Calu3 (cell line): ENCODE results near the gene RAD51B. TPM values are rescaled to one million over a fixed set of nuclear protein-coding genes. Genes with fewer than 3 reads are reported as not detected.
"Not testable (repeated sequence)": the region's sequence is repeated elsewhere in the genome, so short reads cannot be mapped to it uniquely, and the experiment has no call there.

Experiments
- BruUV-seq: library from RNA; stranded (reverse); fragments of 400-500 nt; replicated peaks from 2 replicates; lab custom pipeline; 2021; lab: Mats Ljungman, UMichigan
- CTCF ChIA-PET: fragments of 300-600 bp; sonication (Branson Sonifier 250); formaldehyde crosslinking; loops from one replicate; lab custom pipeline; 2022; ENCODE audit warnings: antibody characterized with exemption; lab: Charles Lee
- DNase-seq: peaks from one replicate; pipeline ENCODE4 v3.0.0; 2022
- H3K27ac Mint-ChIP-seq: one replicate; pipeline ENCODE4 v1.8.0; 2022; ENCODE audit warnings: mixed read lengths; ENCODE audit not compliant: unreplicated experiment
- H3K27me3 Mint-ChIP-seq: one replicate; pipeline ENCODE4 v1.8.0; 2022; ENCODE audit warnings: mixed read lengths; ENCODE audit not compliant: unreplicated experiment
- H3K36me3 Mint-ChIP-seq: one replicate; pipeline ENCODE4 v1.8.0; 2022; ENCODE audit warnings: mild to moderate bottlenecking, moderate library complexity, mixed read lengths; ENCODE audit not compliant: insufficient read depth, unreplicated experiment
- H3K4me1 Mint-ChIP-seq: one replicate; pipeline ENCODE4 v1.8.0; 2022; ENCODE audit warnings: mild to moderate bottlenecking, low read depth, mixed read lengths; ENCODE audit not compliant: unreplicated experiment
- H3K4me3 Mint-ChIP-seq: one replicate; pipeline ENCODE4 v1.8.0; 2022; ENCODE audit warnings: mild to moderate bottlenecking, low read depth, moderate library complexity, mixed read lengths; ENCODE audit not compliant: unreplicated experiment
- H3K9me3 Mint-ChIP-seq: one replicate; pipeline ENCODE4 v1.8.0; 2022; ENCODE audit warnings: low read depth, mixed read lengths; ENCODE audit not compliant: unreplicated experiment
- intact Hi-C: fragments of 100-400 bp; cut with micrococcal nuclease; formaldehyde crosslinking; loops from one replicate; pipeline ENCODE4 v1.10.0; 2022; ENCODE audit not compliant: unreplicated experiment
- total RNA-seq: library from RNA; stranded (reverse); gene quantifications from 2 replicates; pipeline ENCODE4 v1.2.3, GENCODE V29; 2022
- TF ChIP-seq, protein P1 (sequence below): fragments of 200-600 bp; IDR thresholded peaks from one replicate; pipeline ENCODE4 v1.8.0; 2022; ENCODE audit warnings: antibody characterized with exemption; ENCODE audit not compliant: unreplicated experiment

RAD51B gene
- total RNA-seq, 1 experiment from 2014 or later, result 24.7 TPM

DNA sequence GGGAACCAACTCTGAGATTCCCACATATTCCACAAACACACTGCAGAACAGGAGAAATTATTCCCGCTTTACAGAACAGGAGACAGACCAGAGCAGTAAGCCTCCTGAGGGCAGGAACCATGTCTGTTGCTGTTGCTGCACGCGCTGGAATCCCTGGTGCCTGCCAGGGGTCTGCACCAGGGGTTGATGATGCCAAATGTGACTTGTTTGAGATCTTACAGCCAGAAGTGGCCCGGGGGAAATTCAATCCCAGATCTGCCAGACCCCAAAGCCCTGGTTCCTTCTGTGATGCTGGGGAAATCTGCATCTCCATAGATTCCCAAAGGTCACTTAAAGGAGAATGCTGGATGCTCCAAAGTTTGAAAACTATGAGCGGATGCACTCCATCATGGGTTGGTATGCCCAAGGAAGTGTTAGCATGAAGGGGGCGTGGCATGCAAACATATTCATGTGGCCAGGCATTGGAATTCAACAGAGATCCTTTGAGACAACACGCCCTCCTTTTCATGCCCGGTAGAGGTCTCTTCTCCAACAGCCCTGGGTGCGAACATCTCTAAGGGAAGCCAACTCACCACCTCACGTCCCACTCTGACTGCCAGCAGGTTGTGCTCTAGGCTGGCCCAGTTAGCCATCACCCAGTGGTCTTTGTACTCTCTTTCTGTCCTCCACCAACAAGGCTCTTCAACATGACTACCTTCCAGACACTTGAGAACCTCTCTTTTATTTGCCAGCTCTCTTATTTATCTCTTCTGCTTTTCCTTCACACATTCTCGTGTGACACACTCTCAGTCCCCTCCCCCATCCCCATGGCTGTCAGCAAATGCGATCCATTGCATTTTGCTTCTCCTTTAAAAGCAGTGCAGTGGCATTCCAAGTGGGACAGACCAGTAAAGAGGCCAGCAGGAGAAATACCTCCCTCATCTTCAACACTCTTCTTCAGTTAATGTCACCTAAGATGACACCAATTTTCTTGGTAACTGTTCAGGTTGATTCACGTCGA is 841.9 kb downstream of the RAD51B start:
- H3K4me3 Mint-ChIP-seq, result no peak overlapping the region
- DNase-seq, result no peak
- TF ChIP-seq, protein P1, sequence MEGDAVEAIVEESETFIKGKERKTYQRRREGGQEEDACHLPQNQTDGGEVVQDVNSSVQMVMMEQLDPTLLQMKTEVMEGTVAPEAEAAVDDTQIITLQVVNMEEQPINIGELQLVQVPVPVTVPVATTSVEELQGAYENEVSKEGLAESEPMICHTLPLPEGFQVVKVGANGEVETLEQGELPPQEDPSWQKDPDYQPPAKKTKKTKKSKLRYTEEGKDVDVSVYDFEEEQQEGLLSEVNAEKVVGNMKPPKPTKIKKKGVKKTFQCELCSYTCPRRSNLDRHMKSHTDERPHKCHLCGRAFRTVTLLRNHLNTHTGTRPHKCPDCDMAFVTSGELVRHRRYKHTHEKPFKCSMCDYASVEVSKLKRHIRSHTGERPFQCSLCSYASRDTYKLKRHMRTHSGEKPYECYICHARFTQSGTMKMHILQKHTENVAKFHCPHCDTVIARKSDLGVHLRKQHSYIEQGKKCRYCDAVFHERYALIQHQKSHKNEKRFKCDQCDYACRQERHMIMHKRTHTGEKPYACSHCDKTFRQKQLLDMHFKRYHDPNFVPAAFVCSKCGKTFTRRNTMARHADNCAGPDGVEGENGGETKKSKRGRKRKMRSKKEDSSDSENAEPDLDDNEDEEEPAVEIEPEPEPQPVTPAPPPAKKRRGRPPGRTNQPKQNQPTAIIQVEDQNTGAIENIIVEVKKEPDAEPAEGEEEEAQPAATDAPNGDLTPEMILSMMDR, result no peak
- no TSS peak for BruUV-seq
- H3K36me3 Mint-ChIP-seq, result no peaks in the 10 kb centered on the region
- no peaks in the 10 kb centered on the region for H3K9me3 Mint-ChIP-seq
- H3K27ac Mint-ChIP-seq, result no peak overlapping the region
- peaks cover 9% of the 10 kb centered on the region for H3K4me1 Mint-ChIP-seq
- intact Hi-C loops, result no loop called here
- CTCF ChIA-PET, result no interaction called here
- H3K27me3 Mint-ChIP-seq, result no peaks in the 10 kb centered on the region

DNA sequence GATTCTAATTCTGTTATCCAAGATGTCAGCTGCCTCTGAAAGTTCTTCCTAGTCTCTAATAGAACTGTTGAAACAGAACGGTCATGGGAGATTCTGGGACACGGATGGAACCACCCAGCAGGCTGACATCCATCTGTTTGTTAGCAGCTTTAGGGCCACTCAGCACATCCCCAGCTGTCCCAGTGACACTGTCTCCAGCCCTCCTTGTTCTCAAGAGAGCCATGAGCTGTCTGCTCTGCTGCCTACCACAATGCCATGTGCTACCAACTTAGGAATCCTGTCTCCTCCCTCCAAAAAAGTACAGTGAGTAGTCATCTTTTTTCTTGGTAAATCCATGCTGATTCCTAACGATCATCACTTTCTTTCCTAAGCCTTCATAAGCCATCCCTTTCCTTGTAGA is 842.8 kb downstream of the RAD51B start:
- BruUV-seq, result no TSS peak
- TF ChIP-seq, protein P1, result no peak
- DNase-seq, result no peak
- CTCF ChIA-PET, result no interaction called here
- Mint-ChIP-seq H3K27me3 (no peaks in the 10 kb centered on the region), H3K27ac (no peak overlapping the region), H3K4me1 (peaks cover 9% of the 10 kb centered on the region), H3K4me3 (no peak overlapping the region), H3K36me3 (no peaks in the 10 kb centered on the region), H3K9me3 (no peaks in the 10 kb centered on the region)
- intact Hi-C loops, result no loop called here

DNA sequence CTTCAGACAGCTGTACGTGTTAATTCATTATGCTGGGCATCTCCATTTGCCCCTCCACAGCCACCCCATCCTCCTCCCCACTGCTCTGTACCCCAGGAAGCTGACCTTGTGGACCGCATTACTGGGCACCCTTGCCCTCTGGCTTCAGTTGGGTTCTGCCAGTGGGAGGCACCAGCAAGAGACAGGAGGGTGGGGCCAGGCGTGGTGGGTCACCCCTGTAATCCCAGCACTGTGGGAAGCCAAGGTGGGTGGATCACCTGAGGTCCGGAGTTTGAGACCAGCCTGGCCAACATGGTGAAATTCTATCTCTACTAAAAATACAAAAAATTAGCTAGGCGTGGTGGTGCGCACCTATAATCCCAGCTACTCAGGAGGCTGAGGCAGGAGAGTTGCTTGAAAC is 843.2 kb downstream of the RAD51B start:
- H3K4me3 Mint-ChIP-seq, BruUV-seq, H3K4me1 Mint-ChIP-seq, intact Hi-C loops, H3K27me3 Mint-ChIP-seq, H3K9me3 Mint-ChIP-seq, DNase-seq, H3K36me3 Mint-ChIP-seq, CTCF ChIA-PET, H3K27ac Mint-ChIP-seq: not testable (repeated sequence)

DNA sequence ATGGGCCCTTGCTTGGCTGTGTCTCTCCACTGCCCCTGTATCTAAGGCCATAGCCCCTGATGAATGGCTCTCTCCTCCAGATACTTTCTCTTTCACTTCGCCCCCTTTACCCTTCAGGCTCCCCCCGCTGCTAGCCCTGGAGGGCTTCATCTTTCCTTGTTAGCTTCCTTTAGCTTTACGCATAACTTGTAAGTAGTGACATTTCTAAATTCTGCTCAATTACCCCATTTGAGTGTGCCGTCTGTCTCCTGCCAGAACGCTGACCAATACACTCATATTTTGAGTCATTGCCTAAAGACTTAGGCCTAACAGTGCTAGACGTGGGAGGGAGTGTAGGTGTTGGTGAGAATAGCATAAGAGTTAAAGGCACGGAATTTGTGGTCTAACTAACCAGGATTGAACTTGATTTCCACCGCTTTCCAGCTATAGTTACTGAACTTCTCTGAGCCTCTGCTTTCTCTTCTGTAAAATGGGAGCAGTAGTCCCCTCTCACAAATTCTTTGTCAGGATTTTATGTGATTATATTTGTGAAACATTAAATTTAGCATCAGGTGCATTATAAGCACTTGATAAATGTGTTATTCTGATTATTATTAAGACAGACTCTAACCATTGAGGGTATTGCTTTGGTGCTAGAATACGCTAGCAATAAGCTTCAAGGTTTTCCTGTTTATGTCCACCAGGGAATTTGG is 844.0 kb downstream of the RAD51B start:
- no peaks in the 10 kb centered on the region for H3K36me3 Mint-ChIP-seq
- H3K9me3 Mint-ChIP-seq, result no peaks in the 10 kb centered on the region
- intact Hi-C loops, result no loop called here
- BruUV-seq, result no TSS peak
- TF ChIP-seq, protein P1, result no peak
- CTCF ChIA-PET, result interaction anchor here (1.0 to 1.4 kb wide), 2 partner anchors 16 to 35 kb away, joined by 3 read pairs; no protein-coding TSS in a partner anchor
- H3K4me3 Mint-ChIP-seq, result no peak overlapping the region
- H3K4me1 Mint-ChIP-seq, result peaks cover 9% of the 10 kb centered on the region
- no peak overlapping the region for H3K27ac Mint-ChIP-seq
- no peaks in the 10 kb centered on the region for H3K27me3 Mint-ChIP-seq
- DNase-seq, result no peak
